NCI-H146 treated with DMSO at 0.1 percent for 48 hours (cell line): ENCODE data around the gene ALDH1A3.

Experiments
- DNase-seq: peaks from one replicate; lab custom pipeline; 2025; ENCODE audit not compliant: unreplicated experiment; lab: John Stamatoyannopoulos, UW

ALDH1A3 gene

DNA sequence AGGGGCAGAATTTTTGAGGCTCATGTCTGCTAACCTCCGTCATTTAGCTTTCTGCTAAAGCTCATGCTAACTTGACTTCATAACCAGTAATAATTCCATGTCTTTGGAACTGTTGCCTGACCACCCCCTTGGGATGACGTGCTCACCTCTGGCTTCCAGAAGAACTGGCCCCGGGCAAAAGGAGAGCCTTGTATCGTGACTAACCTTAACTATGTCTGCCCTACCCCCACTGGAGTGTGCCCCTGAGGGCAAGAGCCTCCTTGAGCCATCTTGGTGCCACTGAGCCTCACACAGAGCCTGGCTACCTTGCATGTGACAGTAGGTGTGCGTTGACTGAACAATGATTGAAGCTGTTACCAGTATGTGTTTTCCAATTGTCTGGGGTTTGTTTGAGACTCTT, 44.3 kb downstream of the ALDH1A3 start:
- no peak for DNase-seq

DNA sequence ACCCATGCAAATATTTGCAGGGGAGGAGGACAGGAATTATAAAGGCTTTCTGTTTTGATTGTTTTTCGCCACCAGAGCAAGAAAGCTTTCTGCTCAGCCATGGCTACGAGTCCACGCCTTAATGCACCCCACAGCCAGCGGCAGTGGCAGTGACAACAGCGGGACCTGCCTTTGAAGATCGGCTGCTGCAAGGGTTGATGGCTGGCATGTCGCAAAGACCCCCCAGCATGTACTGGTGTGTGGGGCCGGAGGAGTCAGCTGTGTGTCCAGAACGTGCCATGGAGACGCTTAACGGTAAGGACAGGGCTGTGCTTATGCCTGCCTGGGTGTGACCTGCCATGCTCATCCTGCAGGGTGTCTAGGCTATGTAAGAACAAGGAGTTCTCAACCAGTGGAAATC, 44.8 kb downstream of the ALDH1A3 start:
- DNase-seq = no peak

DNA sequence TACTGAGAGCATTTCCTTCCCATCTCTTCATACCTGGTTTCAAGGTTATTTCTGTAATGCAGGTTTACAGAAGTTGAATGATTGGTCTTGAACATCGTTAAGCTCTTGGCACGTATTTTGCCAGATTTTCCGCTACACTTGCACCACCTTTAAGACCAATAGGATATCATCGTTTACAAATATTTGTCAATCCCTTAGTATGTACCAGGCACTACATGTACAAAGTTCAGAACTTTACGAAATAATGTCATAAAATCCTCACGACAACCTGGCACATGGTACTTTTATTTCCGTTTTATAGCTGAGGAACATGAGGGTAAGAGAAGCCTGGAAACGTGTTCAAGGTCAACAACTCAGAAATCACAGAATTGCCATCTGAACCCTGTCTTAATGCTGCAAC, 45.8 kb downstream of the ALDH1A3 start:
- DNase-seq = no peak

DNA sequence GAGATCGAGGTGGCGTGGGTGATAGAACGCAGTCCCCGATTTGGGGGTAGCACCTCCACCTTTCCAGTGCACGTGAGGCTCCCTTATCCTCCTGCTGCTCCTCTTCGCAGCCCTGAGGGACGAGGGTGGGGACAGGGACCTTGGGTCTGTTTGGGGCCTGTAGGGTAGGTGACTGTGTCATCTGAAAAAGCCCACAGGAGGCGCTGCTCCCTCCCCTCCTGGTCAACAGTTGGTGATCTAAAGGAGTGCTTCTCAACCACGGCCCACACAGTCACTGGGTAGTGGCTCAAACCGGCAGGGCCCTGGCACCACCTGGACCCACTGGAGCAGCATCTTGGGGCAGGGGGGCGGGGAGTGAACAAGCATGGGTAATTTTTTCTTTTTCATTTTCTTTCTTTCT, 46.6 kb downstream of the ALDH1A3 start:
- no peak for DNase-seq

DNA sequence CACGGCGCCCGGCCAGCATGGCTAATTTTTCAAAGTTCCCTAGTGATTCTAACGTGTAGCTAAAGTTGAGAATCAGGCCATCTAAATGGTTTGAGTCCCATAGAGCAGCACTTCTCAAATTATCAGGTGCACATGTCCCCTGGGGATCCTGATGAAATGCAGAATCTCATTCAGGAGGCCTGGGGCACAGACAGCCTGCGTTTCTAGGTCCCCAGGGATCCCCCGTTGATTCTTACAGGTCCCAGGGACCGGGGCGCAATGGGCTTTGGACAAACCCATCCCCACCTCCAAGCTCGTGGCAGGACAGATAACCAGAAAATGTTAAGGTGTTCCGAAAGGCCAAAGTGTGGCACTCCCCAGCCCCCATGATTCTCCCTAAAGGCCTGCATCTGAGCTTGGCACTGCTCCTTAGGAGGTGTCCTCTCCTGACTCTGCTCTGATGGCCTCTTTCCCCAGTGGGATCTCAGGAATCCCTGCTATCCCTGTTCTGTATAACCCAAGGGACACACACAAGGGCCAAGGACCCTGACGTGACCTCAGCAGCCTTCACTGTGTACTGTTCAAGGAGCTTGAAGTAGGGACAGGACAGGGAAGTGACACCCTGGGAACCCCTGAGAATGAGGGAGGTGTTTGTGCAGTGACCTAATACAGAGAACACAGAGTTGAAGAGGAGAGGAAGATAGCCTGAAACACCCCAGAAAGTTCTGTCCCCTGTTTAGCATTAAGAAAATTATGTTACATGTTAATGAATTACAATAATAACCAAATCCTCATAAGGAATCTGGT, 47.5 kb downstream of the ALDH1A3 start:
- DNase-seq = no peak

DNA sequence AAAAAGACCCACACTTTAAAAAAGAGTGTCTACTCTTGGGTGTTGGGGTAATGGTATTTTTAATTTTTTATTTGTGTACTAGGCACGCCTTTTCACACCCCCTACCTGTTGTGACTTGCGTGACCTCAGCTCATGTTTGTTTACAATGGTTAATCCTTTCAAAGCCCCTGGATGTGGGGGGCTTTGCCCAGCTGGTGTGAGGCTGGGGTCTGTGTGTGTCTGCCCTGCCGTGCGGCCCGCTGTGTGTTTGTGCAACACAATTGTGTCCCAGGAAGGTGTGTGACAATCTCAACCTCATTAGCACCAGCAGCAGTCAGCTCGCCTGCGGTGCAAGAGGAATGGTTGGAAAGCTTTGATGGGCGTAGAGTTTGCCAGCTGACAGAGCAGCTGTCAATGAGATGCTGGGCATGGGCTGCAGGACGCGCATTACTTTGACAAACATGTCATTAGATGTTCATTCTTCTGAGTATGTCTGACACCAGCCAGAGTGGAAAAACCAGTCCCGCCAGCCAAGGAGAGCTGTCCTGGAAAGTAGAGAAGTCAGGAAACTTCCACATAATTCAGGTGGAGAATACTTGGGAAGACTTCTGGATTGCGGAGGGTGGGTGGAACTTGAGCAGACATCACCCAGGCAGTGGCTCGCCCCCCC, 49.1 kb downstream of the ALDH1A3 start:
- no peak for DNase-seq

DNA sequence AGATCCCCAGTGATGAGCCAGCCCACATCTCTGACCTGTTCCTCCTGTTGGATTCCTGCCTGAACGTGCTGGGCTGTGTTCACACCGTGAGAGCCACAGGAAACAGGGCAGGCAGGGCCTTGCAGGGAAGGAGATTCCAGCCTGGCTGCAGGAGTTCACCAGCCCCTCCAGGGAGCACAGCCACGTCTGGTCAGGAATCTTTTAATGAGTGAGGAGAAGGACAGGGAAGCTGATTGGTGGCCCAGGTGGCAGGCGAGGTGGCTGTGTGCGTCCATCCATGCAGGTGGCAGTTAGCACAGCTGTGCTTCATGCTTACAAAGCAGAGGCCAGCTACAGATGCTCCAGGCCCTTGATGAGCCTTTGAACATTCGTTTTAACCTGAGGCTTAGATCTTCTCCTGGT, 50.0 kb downstream of the ALDH1A3 start:
- no peak for DNase-seq

DNA sequence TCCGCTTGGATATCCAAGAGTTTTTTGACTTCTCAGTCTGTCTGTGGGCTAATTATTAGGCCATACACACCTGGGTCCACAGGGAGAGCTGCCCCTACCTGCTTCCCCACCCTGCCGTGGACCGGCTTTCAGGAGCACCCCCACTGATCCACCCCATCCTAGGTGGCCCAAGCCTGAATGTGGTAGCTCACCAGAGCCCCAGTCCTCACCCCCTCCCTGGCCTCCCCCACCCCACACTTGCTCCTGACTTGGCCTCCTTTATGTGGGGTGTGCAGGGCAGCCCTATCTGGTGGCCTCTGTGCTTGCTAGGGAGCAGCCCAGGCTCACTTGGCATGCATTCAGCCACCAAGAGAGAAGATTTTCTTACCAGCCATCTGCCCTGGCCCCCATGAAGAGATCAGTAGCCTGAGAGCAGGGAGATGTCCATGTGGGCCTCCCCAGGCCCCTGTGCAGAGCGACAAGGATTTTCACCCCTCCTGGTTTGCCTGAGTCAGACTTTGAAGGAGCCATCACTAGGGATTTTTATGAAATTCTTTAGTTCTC, 50.7 kb downstream of the ALDH1A3 start:
- no peak for DNase-seq

DNA sequence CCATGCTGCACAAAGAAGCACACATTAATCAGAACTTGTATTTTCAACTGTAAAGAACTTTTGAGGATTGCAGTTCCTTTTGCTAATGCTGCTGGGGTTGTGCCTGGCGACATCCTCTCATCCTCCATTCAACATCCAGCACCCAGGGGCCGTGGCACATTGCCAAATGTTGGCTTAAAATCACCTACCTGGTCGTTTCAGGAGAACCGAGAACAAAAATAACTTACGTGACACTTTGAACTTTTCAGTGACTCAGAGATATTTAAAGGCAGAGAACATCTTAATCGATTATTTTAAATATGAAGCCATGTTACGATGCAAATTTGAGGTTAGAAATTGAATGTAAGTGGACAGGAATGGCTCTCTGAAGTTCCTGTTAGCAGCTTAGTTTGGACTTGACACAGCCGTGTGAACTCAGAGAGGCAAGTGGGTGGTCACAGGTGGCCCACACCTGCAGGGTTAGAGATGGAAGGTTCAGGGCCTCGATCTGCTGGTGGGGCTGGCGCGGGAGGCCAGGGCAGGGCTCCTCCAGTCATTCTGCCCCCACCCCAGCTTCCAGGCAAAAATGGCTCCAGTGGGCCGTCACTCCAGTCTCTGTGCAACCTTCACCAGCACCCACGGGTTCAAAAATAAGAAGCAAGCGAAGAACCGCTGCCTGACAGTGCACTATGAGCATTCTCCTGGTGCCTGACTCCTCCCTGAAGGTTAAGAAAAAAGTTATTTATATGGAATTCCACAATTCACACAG, 51.7 kb downstream of the ALDH1A3 start:
- DNase-seq = no peak

DNA sequence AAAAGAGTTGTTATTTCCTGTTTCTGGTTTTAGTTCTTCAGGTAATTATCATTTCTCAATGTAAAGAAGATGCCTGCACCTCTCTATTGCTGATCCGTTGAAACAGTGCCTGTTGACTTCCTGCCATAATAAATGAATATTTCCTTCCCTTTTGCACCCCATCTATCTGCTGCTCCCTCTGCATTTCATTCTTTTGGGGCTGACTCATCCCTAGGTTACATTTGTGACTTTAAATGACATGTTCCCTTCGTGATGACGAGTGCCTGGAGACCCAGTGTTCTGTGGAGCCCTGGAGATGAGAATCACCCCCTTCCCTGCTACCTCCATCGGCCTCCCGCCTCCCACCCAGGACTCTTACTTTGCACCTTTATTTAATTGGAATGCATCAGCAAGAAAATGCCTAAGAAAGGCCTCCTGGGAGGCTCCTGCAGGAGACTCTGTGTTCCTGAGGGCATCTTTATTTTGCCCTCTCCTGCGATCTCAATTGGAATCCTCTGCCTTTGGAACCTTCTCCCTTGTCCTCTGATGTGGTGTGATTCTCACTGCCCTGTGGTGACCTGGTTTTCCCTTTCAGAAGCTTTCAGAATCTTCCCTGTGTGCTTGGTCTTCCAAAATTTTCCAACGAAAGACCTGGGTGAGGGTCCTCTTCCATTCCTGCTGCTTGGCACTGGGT, 53.2 kb downstream of the ALDH1A3 start:
- DNase-seq = no peak

DNA sequence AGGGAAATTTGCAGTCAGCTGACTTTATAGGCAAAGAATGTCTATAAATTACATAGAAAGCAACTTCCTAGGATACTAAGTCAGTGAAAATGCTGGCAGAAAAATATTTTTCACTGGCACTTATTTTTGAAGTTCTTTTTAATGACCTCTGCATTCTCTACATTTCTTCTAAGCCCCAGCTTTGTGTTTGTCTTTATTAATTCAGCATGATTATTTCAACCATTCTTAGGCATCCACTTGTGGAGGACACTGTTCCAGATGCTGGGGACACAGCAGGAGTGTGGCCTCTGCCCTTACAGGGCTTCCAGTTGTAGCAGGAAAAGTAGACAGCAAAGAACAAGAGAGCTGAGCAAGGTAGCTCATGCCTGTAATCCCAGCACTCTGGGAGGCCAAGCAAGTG, 54.5 kb downstream of the ALDH1A3 start:
- DNase-seq = no peak

DNA sequence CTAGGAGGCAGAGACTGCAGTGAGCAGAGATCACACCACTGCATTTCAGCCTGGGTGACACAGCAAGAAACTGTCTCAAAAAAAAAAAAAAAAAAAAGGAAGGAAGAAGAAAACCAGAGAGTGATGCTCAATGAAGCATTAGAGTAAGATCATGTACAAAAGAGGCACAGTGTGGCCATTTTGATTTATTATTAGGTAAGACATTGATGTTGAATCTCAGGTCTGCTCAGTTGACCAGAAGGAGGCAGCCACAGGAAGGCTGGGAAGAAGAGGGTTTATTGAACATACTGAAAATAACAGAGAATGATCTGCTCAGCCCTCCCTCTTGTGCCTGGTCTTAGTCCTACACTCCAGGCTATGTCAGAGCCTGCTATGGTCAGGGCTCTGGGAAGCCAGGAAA, 55.1 kb downstream of the ALDH1A3 start:
- no peak for DNase-seq

DNA sequence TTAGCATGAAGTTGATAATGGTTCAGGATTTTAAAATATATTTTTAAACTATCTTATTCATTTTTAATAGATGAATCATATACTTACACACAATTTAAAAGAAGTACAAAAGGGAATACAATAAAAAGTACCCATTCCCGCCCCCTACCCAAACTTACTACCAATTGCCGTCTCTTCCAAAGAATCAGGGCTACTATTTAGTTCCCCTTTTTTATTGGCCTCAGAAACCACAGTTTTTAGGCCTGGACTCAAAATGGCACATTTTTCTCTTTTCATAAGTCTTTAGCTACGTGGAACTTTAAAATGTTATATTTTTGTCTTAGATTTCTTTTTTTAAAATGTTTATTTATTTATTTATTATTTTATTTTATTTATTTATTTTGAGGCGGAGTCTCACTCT, 57.5 kb downstream of the ALDH1A3 start:
- DNase-seq = no peak

DNA sequence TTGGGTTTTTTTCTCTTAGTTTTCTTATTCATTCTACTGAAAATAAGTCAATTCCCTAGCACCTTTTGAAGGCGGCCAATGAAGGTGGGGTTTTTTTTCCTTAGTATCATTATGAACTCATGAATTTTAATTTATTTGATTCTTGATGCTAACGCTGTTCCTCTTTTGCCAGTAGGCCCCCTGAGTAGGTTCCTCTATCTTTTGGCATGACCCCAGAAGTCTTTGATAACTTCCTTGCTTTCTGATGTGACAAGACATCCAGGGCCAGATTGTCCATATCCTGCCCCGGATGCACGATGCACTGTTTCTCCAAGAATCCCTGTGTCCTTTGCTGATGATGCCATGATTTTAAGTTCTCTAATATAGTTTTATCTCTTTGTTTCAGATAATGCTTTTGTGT, 60.2 kb downstream of the ALDH1A3 start:
- no peak for DNase-seq

DNA sequence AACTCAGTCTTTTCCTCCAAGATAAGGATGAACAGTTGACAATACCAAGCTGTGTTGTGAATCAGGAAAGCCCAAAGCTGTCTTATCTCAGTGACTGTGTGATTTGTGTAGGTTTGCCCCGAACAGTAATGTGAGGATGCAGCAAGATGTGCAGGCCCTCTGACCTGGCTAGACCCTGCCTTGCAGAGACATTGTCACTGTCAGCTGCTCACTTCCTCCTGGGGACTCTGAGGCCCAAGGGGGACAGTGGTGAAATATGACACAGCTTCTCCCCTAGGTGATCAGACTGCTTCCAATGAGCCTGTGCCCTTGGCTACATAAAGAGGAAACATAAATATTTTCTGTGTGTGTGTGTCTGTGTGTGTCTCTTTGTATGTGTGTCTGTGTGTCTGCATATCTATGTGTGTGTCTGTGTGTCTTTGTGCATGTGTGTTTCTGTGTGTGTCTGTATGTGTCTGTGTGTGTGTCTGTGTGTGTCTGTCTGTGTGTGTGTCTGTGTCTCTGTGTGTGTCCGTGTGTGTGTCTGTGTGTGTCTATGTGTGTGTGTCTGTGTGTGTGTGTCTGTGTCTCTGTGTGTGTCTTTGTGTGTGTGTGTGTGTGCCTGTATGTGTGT, 61.2 kb downstream of the ALDH1A3 start:
- DNase-seq = no peak

DNA sequence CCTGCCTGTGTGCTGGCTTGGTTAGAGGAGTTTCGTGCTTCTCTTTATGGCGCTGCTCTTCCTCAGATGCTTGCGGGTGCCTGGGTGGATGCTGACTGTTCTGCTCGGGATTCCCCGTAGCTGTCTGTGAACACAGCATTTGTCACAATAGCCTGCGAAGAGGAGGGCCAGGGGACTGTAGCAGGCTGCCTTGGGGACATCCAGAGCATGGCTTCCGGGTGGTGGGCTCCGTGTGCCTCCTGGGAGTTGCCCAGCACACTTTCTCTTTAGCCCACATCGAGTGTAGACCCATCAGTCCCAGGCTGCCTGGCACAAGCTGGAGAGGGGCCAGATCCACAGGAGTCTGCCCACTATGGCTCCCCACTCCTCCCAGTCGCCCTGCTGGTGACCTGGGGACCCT, 61.9 kb downstream of the ALDH1A3 start:
- no peak for DNase-seq

DNA sequence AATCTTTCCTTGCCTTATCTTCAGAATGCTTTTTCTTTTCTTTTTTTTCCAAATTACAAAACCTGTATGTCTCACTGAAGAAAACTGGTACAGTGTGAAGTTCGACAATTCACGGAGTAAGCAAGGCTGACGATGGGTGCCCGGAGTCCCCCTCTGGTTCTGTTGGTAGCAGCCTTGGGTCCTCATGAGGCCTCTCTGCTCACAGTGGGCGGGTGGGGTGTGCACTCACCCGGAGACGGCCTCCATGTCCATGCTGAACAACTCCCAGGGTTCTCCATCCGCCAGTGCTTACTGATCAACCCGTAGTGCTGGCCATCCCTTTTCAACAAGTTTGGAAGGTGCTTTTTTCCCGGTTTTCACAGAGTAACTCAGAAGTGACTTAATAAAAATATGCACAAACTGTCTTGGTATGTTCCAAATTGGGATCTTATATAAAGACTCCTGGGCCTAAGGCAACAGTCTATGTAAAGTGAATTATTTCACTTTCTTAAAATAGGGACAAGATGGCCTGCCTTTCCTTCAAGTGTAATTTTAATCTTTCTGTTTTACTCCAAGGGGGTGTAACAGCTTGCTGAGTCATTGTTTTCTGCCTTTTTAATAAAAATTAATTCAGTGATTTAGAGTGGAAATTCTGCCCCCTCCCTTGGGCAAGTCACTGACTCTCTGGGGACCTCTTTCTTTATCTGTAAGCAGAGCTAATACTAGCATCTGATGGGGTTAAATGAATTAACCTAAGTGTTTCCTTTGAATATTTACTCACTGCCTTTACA, 63.2 kb downstream of the ALDH1A3 start:
- no peak for DNase-seq

DNA sequence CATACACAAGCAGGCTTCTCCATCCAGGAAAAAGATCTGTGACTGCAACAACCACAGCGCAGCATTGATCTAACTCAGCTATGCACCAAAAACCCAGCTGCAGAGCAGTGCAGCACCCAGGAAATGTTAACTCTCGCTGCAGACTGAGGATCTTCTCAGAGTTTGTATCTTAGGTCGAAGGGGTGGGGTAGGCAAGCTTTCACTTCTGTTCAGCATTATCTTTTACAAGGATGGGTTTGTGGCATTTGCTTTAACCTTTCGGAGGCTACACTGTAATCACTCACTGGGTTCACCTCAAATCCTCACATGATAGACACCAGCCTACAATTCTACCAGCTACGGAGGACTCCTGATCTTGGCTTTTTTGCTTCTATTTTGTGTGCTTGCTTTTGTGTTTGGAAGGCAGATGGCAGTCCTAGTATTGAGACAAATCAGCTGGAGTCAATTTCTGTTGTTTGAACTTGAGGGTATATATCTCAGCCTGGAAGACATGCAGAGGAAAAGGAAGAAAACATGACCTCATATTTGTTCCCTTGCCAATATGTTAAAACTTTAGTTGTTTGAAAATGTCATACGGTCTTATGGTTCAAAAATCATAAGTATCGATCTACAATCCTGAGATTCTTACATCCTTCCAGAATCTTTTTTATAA, 64.7 kb downstream of the ALDH1A3 start:
- no peak for DNase-seq

DNA sequence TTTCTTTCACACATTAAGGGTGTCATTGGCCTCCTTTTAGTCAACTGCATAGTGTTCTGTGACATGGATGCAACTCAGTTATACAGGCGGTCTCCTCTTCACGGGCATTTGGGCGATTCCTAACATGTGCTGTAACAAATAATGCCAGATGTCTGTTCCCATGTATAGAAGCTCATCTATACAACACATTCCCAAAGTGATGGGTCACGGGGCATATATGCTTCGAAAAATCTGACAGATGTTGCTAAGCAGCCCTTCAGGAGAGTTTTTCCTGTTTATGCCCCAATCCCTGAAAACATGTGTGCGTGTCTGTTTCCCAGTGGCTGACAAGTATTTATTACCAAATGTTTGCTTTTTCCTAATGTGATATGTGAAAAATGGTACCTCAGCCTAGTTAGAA, 65.4 kb downstream of the ALDH1A3 start:
- no peak for DNase-seq
